Measurements from ENCODE around the gene TMEM62.
A peak's percentile ranks its signal among the peaks of the same experiment; 100 is the strongest.
"Not testable (repeated sequence)": the region's sequence is repeated elsewhere in the genome, so short reads cannot be mapped to it uniquely, and the experiment has no call there.

TMEM62 gene

GRCh38 chr15:43184407-43185124, 51.2 kb downstream of the TMEM62 start:
- DNase-seq: no peak

- DNase-seq: peak; percentile 95
Measured at GRCh38 chr15:43185157-43186002, 52.0 kb downstream of the TMEM62 start, which contains the start of gene CCNDBP1. Gene CCNDBP1 (plus strand): TSS chr15:43185403. CDS start chr15:43185499, 96 bp downstream.

DNA sequence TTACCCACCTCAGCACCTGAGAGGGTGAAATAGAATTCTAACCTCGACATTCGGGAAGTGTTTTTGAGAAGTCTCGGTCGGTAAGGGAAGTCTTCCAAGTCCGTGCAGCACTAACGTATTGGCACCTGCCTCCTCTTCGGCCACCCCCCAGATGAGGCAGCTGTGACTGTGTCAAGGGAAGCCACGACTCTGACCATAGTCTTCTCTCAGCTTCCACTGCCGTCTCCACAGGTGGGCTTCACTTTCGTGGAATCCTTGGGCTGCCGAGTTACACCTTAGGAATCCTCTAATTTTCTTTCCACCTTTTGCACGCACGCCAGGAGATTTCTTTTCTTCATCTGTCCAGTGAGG, 52.6 kb downstream of the TMEM62 start:
- no peak for DNase-seq

DNA sequence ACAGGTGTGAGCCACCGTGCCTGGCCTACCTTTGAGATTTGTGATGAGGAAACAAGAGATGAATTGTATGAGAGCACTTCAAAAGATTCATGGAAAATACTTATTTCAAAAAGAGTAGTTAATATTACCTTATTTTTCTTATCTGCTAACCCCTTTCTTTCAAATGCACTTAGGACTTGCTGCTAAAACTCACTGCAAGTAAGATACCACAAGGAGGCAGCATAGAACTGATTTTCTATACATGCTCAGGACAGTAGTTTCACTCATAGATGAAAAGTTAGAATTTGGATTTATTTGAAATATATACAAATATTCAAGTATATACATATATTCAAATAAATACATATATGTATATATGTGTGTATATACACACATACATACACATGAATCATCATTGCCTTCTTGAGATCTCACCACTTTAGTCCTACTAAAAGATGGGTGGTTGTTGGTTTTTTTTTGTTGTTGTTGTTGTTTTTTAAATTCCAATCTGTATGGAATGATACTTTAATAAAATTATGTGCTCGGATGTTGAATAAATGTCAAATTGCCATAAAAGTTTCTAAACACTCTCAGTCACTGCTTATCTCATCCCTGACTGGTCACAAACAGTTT, 54.3 kb downstream of the TMEM62 start:
- DNase-seq: no peak

DNA sequence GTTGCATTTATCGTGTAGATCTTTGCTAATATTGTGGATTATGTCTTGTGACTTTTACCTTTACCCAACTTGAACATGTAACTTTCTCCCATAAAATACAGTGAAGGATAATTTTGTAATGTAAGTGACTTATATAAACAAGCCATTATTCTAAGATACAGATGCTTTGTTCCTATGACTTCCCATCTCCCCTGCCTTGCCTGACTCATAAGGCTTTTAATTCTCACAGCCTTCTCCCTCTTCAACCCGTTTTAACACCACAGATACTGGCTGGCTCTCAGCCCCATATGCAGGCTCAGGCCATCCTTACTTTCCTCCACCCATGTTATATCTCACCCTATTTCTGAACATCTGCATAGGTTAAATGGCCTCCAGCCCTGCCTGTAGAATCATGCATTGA, 55.9 kb downstream of the TMEM62 start:
- no peak for DNase-seq

- no peak for DNase-seq
Measured at GRCh38 chr15:43190178-43190577, 56.8 kb downstream of the TMEM62 start.

GRCh38 chr15:43193710-43194109, 60.3 kb downstream of the TMEM62 start:
- no peak for DNase-seq

GRCh38 chr15:43194795-43195194, 61.4 kb downstream of the TMEM62 start:
- DNase-seq: no peak

GRCh38 chr15:43196760-43197548, 63.6 kb downstream of the TMEM62 start:
- DNase-seq: no peak

DNA sequence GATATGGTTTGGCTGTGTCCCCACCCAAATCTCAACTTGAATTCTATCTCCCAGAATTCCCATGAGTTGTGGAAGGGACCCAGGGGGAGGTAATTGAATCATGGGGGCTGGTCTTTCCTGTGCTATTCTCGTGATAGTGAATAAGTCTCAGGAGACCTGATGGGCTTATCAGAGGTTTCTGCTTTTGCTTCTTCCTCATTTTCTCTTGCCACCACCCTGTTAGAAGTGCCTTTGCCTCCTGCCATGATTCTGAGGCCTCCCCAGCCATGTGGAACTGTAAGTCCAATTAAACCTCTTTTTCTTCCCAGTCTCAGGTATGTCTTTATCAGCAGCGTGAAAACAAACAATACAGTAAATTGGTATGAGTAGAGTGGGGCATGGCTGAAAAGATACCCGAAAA, 64.4 kb downstream of the TMEM62 start:
- DNase-seq: not testable (repeated sequence)

- not testable (repeated sequence) for DNase-seq
Measured at GRCh38 chr15:43198556-43198955, 65.2 kb downstream of the TMEM62 start.

DNA sequence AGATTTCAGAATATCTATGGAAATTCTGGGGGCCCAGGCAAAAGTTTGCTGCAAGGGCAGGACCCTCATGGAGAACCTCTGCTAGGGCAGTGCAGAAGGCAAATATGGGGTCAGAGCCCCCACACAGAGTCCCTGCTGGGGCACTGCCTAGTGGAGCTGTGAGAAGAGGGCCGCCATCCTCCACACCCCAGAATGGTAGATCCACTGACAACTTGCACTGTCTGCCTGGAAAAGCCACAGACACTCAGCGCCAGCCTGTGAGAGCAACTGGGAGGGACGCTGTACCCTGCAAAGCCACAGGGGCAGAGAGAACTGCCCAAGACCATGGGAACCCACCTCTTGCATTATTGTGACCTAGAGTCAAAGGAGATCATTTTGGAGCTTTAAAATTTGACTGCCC, 65.6 kb downstream of the TMEM62 start:
- no peak for DNase-seq

GRCh38 chr15:43199945-43200488, 66.6 kb downstream of the TMEM62 start:
- no peak for DNase-seq

GRCh38 chr15:43204016-43204901, 70.9 kb downstream of the TMEM62 start:
- DNase-seq: no peak

GRCh38 chr15:43206054-43206453, 72.7 kb downstream of the TMEM62 start:
- DNase-seq: no peak

GRCh38 chr15:43207024-43207423, 73.6 kb downstream of the TMEM62 start:
- no peak for DNase-seq

GRCh38 chr15:43208052-43209002, 74.9 kb downstream of the TMEM62 start:
- no peak for DNase-seq

GRCh38 chr15:43209059-43209824, 75.9 kb downstream of the TMEM62 start:
- DNase-seq: no peak

DNA sequence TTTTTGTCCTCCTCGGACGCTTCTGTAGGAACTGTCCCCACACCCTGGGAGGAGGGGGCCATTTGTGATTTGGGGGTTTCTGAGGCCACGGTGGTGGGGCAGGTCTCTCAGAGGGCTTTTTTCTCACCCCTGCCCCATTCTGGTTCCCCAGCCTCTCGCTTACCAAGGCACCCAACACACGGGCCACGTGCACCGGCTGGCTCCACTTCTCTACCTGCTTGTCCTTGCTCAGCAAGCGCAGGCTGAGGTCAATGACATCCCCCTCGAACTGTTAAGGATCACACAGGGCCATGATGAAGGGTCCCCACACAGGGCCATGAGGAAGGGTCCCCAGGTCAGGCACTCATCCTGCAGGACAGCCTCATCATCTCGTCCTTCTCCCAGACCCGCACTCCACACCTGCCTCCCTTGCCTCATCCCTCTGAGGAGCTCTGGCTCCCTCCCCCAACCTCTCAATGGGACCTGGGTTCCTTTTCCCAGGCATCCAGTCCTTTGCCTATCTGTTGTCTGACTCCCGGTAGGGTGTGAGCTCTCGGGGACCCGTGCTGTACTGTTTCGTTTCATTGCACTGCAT, 76.9 kb downstream of the TMEM62 start:
- no peak for DNase-seq

All from activated CD4-positive, CD25-positive, alpha-beta regulatory T cell treated with anti-CD3 and anti-CD28 coated beads, Interleukin-2, amount 50 U/mL, for 72 hours (primary cell).